Astrocyte of the cerebellum (primary cell): Measurements from ENCODE around the gene NLRC5.

Source experiments
- DNase-seq: peaks from one replicate; pipeline ENCODE4 v3.0.0-alpha.2; 2011; ENCODE audit warnings: low read depth
- H3K4me3 ChIP-seq: 2 replicates; pipeline ENCODE4 v1.5.1; 2011; ENCODE audit warnings: mild to moderate bottlenecking, low read depth, low read length, moderate library complexity
- CTCF ChIP-seq: IDR thresholded peaks from 2 replicates; pipeline ENCODE4 v1.5.1; 2012; ENCODE audit warnings: low read length, low read depth, moderate library complexity, mild to moderate bottlenecking; ENCODE audit errors: missing control alignments
- in situ Hi-C: cut with HindIII; loops from 2 replicates; pipeline ENCODE4 v1.10.0; 2017; ENCODE audit warnings: low sequenced_read_pairs

NLRC5 gene

GRCh38 chr16:57032931-57033330 lies 43.6 kb downstream of the NLRC5 start:
- no peak overlapping the region for H3K4me3 ChIP-seq
- in situ Hi-C loops, result no loop called here
- no peak for TF ChIP-seq CTCF
- DNase-seq, result peak; percentile 43

GRCh38 chr16:57036315-57036714 lies 47.0 kb downstream of the NLRC5 start:
- TF ChIP-seq CTCF, result no peak
- no peak overlapping the region for H3K4me3 ChIP-seq
- no peak for DNase-seq
- in situ Hi-C loops, result no loop called here

- TF ChIP-seq CTCF, result no peak
- no peak for DNase-seq
- in situ Hi-C loops, result no loop called here
- no peak overlapping the region for H3K4me3 ChIP-seq
These were observed 47.6 kb downstream of the NLRC5 start for GRCh38 chr16:57036945-57037344.

GRCh38 chr16:57038166-57038565 lies 48.8 kb downstream of the NLRC5 start:
- in situ Hi-C loops, result no loop called here
- no peak overlapping the region for H3K4me3 ChIP-seq
- no peak for DNase-seq
- TF ChIP-seq CTCF, result no peak

GRCh38 chr16:57039148-57039812 lies 49.9 kb downstream of the NLRC5 start:
- in situ Hi-C loops, result no loop called here
- TF ChIP-seq CTCF, result no peak
- DNase-seq, result peak; percentile 68
- no peak overlapping the region for H3K4me3 ChIP-seq

GRCh38 chr16:57041182-57042156 lies 52.1 kb downstream of the NLRC5 start:
- H3K4me3 ChIP-seq, result no peak overlapping the region
- TF ChIP-seq CTCF, result no peak
- in situ Hi-C loops, result no loop called here
- DNase-seq, result no peak
